Neural cell (in vitro differentiated cells): ENCODE data around the gene ACO2.

ENCODE experiments used
- EP300 ChIP-seq: fragments of 450-650 bp; conservative IDR thresholded peaks from 2 replicates; pipeline ENCODE4 v1.6.1; 2014; ENCODE audit warnings: antibody characterized with exemption, mild to moderate bottlenecking, moderate library complexity; ENCODE audit not compliant: poor library complexity, severe bottlenecking
- EZH2 ChIP-seq: fragments of 200-600, 300-800 bp; shearing (Covaris generic), sonication (generic); IDR thresholded peaks from 2 replicates; pipeline ENCODE4 v1.6.1; 2014; ENCODE audit warnings: antibody characterized with exemption, low read length, borderline replicate concordance, mild to moderate bottlenecking; ENCODE audit not compliant: insufficient read depth, poor library complexity, severe bottlenecking
- POLR2AphosphoS5 ChIP-seq: IDR thresholded peaks from 2 replicates; pipeline ENCODE4 v1.6.1; 2012
- RAD21 ChIP-seq: fragments of 450-650 bp; conservative IDR thresholded peaks from 2 replicates; pipeline ENCODE4 v1.6.1; 2014; ENCODE audit warnings: antibody characterized with exemption, mild to moderate bottlenecking, moderate library complexity
- TF ChIP-seq, protein P1 (sequence below): fragments of 450-650 bp; IDR thresholded peaks from 2 replicates; pipeline ENCODE4 v1.5.1; 2014; ENCODE audit warnings: antibody characterized with exemption, mild to moderate bottlenecking, moderate library complexity; ENCODE audit not compliant: poor library complexity, severe bottlenecking
- TF ChIP-seq, protein P2 (sequence below): IDR thresholded peaks from 2 replicates; pipeline ENCODE4 v1.6.1; 2012; ENCODE audit warnings: borderline replicate concordance

DNA sequence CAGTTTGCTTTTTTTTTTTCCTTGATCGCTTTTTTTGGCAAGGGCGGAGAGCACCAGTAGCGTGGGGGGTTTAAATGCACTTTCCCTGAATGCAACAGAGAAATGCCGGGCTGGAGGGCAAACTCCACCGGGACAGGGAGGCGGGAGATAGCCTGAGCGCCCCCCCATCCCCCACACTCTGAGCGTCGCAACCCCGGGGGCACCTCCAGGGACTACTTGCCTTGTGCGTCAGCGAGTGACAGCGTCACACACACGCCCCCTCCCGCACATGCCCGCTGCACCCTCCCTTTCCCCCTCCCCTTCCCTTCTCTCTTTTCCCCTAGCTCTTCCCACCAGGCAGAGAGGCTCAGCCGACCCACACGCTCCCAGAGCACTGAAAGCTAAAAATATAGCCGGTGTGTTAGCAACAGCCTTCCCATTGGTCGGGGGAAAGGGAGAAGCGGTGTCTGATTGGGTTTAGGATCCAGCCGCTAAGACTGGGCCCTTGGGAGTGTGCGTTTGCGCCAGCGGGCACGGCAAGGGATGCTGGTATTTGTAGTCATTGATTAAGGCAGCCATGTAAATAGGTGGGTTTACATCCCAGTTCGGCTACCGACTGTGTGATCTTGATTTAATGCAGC lies 20.6 kb upstream of the ACO2 start:
- TF ChIP-seq POLR2AphosphoS5 = peak; percentile 89
- peak; percentile 98 for TF ChIP-seq EP300
- TF ChIP-seq, protein P1, sequence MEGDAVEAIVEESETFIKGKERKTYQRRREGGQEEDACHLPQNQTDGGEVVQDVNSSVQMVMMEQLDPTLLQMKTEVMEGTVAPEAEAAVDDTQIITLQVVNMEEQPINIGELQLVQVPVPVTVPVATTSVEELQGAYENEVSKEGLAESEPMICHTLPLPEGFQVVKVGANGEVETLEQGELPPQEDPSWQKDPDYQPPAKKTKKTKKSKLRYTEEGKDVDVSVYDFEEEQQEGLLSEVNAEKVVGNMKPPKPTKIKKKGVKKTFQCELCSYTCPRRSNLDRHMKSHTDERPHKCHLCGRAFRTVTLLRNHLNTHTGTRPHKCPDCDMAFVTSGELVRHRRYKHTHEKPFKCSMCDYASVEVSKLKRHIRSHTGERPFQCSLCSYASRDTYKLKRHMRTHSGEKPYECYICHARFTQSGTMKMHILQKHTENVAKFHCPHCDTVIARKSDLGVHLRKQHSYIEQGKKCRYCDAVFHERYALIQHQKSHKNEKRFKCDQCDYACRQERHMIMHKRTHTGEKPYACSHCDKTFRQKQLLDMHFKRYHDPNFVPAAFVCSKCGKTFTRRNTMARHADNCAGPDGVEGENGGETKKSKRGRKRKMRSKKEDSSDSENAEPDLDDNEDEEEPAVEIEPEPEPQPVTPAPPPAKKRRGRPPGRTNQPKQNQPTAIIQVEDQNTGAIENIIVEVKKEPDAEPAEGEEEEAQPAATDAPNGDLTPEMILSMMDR = no peak
- no peak for TF ChIP-seq EZH2
- TF ChIP-seq RAD21 = no peak
- TF ChIP-seq, protein P2, sequence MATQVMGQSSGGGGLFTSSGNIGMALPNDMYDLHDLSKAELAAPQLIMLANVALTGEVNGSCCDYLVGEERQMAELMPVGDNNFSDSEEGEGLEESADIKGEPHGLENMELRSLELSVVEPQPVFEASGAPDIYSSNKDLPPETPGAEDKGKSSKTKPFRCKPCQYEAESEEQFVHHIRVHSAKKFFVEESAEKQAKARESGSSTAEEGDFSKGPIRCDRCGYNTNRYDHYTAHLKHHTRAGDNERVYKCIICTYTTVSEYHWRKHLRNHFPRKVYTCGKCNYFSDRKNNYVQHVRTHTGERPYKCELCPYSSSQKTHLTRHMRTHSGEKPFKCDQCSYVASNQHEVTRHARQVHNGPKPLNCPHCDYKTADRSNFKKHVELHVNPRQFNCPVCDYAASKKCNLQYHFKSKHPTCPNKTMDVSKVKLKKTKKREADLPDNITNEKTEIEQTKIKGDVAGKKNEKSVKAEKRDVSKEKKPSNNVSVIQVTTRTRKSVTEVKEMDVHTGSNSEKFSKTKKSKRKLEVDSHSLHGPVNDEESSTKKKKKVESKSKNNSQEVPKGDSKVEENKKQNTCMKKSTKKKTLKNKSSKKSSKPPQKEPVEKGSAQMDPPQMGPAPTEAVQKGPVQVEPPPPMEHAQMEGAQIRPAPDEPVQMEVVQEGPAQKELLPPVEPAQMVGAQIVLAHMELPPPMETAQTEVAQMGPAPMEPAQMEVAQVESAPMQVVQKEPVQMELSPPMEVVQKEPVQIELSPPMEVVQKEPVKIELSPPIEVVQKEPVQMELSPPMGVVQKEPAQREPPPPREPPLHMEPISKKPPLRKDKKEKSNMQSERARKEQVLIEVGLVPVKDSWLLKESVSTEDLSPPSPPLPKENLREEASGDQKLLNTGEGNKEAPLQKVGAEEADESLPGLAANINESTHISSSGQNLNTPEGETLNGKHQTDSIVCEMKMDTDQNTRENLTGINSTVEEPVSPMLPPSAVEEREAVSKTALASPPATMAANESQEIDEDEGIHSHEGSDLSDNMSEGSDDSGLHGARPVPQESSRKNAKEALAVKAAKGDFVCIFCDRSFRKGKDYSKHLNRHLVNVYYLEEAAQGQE = peak; percentile 56
